HG02623 (cell line): ENCODE results near the gene NKPD1.

Source experiments
- ATAC-seq: cut with Tn5 transposase; IDR thresholded peaks from one replicate; pipeline ENCODE4 v1.9.1; 2021; ENCODE audit warnings: moderate library complexity; ENCODE audit not compliant: unreplicated experiment

The NKPD1 gene

DNA sequence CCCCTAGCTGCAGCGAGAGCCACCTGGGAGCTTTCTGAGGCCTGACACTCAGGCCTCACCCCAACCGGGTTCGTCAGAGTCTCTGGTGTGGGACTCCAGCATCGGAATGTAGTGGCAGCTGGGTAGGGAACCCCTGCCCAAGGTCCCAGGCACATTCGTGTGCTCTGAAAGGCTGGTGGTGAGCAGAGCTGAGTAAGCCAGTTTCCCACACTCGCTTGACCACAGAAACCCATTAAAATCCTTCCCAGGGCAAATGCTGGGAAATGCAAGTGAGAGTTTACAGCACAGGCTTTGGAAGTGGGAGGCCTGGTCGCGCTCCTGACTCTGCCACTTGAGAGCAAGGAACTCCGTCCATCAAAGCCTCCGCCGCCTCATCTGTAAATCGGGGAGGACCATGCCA, 13.0 kb upstream of the NKPD1 start:
- ATAC-seq, result no peak

GRCh38 chr19:45172611-45173208, 11.9 kb upstream of the NKPD1 start:
- ATAC-seq, result no peak

GRCh38 chr19:45172173-45172572, 11.4 kb upstream of the NKPD1 start:
- no peak for ATAC-seq

DNA sequence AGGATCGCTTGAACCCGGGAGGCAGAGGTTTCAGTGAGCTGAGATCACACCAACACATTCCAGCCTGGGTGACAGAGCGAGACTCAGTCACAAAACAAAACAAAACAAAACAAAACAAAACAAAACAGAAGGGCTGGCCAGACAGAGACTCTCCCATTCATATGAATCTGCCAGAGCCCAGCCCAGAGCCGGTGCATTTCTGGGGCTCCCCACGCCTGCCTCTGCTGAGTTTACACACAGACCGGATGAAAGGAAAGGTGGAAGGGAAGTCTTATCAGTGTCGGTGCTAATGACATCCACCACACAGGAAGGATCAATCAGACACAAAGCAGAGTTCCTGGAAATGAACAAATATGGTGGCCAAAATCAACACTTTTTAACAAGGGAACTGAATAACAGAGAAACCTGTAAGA, 10.4 kb upstream of the NKPD1 start:
- ATAC-seq, result no peak

DNA sequence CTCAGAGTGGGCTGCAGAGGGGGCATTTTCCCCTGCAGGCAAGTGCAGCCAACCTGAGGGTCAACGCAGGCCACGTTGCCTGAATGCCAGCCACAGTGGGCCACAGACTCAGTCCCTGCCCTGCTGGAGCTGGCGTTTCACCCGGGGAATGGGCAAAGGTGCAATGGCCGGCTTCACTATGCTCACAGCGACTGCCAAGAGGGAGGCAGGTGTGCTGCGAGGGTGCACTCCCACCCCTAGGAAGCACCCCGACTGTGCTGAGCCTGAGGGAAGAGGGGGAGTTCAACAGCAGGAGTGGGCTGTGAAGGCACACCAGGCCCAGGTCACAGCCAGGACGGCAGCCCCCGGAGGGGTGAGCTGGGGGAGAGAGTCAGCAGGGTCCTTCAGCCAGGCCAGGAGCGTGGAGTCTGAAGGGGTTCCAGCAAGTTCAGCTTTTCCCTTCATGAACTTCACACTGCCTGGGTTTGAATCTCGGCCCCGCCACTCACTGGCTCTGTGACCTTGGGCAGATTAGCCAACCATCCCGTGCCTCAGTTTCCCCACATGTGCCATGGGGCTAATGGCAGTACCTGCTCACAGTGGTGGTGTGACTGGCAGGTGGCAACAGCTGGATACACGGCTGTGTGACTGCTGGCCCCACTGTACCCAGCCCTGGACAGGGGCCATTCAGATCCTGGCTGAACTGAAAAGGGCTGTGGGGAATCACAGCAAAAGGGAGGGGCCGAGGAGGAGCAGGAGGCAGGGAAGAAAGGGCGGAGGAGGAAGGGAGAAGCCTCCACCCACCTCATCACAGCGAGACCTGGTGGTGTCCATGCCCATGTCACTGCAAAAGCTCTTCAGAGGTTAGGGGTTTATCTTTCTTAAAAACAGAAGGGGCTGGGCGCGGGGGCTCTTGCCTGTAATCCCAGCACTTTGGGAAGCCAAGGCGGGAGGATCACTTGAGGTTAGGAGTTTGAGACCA, 9.6 kb upstream of the NKPD1 start:
- ATAC-seq, result no peak

DNA sequence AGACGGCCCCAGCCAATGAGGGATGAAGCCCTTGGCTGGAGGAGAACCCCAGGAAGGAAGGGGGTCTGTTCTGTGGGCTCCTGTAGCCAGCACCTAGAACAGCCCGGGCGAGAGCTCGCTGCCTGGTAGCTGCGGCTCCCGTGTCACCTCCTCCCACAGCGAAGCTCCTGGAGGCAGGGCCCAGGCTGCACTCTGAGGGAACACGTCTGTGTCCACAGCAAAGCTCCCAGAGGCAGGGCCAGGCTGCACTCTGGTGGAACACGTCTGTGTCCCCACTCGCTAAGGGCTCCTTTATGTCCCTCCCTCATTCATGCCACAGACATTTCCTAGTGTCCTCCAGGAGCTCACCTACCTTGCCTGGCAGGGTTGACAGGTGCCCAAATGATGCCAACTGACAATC, 8.8 kb upstream of the NKPD1 start:
- ATAC-seq, result no peak

DNA sequence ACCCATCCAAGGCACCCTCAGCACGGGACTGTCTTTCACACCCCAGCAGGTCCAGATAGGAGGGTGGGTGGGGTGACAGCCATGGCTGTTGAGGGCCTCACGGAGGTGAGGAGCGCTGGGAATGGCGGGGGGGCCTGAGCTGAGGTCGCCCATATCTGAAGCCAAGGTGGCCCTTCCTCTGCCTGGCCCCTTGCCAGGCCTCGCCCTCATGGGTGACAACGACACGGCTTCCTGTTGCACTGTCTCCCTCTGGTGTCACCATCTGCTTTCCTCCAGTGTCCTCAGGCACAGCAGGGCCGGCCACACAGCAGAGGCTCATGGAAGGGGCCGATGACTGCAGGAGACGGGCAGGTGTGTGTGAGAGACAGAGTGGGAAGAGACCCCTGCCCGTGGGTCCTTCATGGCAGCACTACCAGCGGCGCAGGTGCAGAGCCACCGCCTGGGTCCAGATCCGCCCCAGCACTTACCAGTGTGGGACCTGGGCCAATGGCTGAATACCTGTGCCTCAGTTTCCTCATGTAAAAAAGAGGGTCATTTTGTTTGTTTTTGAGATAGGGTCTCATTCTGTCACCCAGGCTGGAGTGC, 8.1 kb upstream of the NKPD1 start:
- no peak for ATAC-seq

- ATAC-seq, result no peak
Observed at GRCh38 chr19:45166723-45167252, 6.0 kb upstream of the NKPD1 start.

GRCh38 chr19:45164577-45165335, 4.0 kb upstream of the NKPD1 start:
- peak; percentile 60 for ATAC-seq

GRCh38 chr19:45163751-45164460, 3.1 kb upstream of the NKPD1 start:
- ATAC-seq, result no peak

DNA sequence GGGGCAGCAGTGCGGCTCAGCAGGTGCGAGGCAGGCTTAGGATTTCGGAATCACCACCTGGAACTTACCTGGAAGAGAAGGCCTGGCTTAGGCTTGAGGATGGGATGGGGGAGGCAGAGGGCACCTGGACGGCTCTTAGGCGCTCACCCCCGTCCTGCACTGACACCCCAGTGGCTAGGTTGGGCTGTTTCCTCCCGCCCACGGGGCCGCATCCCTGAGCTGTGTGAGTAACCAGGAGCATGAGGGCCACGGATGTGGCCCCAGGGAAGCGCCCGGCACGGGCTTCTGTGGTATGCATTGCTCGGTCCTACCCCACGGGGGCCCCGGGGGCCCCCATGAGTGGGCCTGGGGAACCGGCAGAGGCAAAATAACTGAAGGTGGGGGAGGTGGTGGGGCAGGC, 2.4 kb upstream of the NKPD1 start:
- no peak for ATAC-seq

DNA sequence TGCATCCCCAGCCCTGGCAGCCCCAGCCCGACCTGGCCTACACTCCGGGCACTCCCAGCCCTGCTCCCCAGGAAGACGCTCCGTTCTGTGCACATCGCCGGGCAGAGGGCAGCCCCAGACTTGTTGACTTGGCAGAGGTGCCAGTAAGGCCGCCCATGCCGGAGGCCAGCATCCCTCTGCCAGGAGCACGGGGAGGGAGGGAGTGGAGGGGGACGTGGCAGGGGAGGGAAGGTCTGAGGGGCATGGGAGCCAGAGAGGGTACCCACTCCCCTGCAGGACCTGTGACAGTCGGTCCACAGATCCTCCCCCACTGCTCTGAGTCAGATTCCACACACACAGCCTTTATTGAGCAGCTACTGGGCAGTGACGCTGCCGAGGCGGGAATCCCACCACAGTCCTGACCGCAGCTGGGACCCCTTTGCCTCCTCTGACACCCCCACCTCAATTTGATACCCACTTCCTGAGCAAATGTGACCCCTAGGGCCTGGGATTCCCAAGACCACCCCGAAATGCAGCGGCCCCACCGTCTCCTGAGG, 1.9 kb upstream of the NKPD1 start:
- no peak for ATAC-seq

DNA sequence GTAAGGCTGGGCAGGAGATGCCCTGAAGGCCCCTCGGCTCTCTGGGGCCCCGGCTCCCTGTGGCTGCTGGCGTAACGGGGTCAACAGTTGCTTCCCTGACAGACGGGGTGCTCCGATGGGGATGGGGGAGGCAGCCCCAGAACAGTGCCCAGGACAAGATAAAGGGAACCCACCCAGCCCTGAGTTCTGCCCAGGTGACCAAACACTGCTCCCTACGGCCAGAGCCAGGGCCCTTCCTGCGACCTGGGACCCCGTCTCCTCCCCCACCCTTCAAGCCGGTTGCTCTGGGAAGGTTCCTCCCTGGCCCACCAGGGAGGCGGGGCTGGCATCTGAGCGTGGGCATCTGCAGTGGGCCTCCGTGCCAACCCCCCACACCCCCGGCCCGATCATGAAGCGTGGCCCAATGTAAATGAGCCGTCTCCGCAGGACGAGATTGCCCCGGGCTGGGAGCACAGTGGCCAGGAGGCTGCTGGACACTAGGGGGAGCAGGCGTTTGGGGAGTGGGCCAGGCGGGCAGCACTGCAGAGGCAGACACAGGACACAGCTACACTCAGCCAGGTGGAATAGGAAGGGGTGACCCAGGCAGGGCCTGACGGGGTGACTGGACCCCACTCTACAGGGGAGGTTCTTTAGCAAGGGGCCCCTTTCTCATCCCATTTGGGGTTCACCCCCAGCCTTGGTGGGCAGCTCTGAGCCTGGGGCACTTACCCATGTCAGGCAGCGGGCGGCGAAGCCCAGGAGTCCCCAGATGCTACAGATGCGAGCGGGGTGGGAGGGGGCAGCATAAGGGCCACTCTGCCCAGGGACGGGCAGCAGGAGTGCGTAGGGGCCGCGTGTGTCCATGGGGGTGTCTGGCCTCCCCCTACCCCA, 1.2 kb upstream of the NKPD1 start:
- no peak for ATAC-seq

DNA sequence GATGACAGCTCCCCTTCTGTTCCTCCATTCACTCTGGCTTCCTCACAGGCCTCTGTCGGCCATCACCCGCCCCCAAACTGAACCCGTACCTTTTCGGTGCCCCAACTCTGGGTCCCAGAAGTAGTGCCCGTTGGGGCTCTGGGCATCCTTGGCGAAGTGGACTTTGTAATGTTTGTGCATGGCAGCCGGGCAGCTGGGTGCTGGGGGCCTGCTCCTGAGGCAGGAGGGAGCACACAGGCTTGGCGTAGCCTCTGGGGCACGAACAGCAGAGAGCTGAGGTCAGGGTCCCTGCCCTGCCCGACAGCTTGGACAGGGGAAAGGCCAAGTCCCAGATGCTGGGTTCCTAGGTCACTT, 834 bp downstream of the NKPD1 start:
- no peak for ATAC-seq

GRCh38 chr19:45159210-45159970, 1.4 kb downstream of the NKPD1 start:
- no peak for ATAC-seq

DNA sequence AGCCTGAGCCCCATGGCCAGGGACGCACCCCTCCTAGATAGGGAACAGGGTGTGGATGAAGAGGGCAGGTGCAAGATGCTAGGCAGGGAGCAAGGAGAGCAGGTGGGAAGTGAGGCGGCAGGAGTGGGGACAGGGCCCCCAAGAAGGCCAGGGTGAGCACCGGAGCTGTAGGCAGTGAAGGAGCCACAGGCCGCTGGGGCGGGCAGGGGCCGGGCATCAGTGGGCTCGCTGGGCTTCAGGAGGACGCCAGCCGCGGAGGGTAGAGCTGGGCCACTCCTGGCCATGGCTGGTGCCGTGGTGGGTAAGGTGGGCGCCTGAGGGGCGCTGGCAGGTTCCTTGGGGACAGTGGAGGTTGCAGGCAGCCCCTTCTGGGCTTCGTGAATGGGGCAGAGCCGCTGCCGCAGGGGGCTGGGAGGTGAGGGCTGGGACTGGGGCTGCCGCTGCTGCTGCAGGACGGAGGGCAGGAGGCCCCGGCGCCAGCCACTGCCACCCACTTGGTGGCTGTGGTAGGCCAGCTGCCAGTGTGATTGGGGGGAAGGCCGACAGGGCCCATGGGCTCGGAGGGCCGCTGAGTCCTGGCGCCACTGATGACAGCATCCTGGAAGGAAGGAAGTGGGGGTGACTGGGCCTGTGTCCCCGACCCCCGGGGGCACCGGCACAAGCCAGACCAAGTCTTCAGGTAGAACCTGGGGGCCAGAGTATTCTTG, 2.1 kb downstream of the NKPD1 start:
- no peak for ATAC-seq

- no peak for ATAC-seq
Observed at GRCh38 chr19:45156751-45157150, 4.0 kb downstream of the NKPD1 start.
